GM23338 (cell line): ENCODE results near the gene EFHC2.

Experiments
- EZH2 ChIP-seq: fragments of 200-600 bp; sonication (generic); IDR thresholded peaks from one replicate; pipeline ENCODE4 v1.8.0; 2017; ENCODE audit warnings: antibody characterized with exemption, mild to moderate bottlenecking, low read depth; ENCODE audit not compliant: unreplicated experiment
- EZH2phosphoT487 ChIP-seq: fragments of 200-600 bp; sonication (generic); IDR thresholded peaks from one replicate; pipeline ENCODE4 v1.8.1; 2018; ENCODE audit warnings: antibody characterized with exemption; ENCODE audit not compliant: unreplicated experiment
- NANOG ChIP-seq: IDR thresholded peaks from 2 replicates; pipeline ENCODE4 v1.6.1; 2016; ENCODE audit warnings: antibody characterized with exemption, borderline replicate concordance
- POLR2AphosphoS5 ChIP-seq: IDR thresholded peaks from 2 replicates; pipeline ENCODE4 v1.6.1; 2016; ENCODE audit warnings: antibody characterized with exemption, low read depth
- STAT1 ChIP-seq: IDR thresholded peaks from one replicate; pipeline ENCODE4 v1.6.1; 2016; ENCODE audit warnings: antibody characterized with exemption; ENCODE audit not compliant: unreplicated experiment
- ZNF331 ChIP-seq: fragments of 250-450 bp; sonication (Bioruptor Pico); IDR thresholded peaks from 2 replicates; pipeline ENCODE4 v1.5.0; 2020; ENCODE audit warnings: low read depth, mild to moderate bottlenecking, moderate library complexity
- TF ChIP-seq, protein P1 (sequence below), 2 experiments: fragments of 200-600 bp in 1 of 2; sonication (generic) in 1 of 2; conservative IDR thresholded peaks; 2 replicates each; pipeline versions ENCODE4 v1.5.1 to v1.6.1; 2016 to 2017; ENCODE audit warnings: antibody characterized with exemption in 2 of 2, low read depth in 2 of 2, mild to moderate bottlenecking in 2 of 2, moderate library complexity in 1 of 2
- TF ChIP-seq, protein P2 (sequence below): IDR thresholded peaks from one replicate; pipeline ENCODE4 v1.6.1; 2018; ENCODE audit warnings: antibody characterized with exemption; ENCODE audit not compliant: unreplicated experiment

DNA sequence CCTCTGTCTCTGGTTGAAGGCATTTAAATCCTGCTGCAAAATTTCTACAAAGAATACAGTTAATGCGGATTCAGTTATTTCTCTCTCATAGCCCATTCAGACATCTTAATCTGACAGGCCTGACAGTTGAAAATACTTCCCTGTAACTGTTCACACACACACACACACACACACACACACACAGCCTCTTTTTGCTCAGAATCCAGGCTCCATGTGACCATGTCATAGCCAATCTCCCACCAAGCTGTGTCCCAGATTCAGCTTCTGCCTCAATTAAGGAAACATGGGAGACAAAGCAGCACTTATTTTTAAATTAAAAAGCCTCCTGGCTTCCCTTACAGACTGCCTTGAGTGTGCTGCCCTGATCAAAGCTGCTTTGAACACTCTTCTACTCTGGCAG lies 49.3 kb upstream of the EFHC2 start:
- TF ChIP-seq EZH2 (no peak), POLR2AphosphoS5 (no peak), EZH2phosphoT487 (no peak), NANOG (no peak), STAT1 (no peak), ZNF331 (CRISPR knock-in tag) (no peak)
- TF ChIP-seq, protein P1, sequence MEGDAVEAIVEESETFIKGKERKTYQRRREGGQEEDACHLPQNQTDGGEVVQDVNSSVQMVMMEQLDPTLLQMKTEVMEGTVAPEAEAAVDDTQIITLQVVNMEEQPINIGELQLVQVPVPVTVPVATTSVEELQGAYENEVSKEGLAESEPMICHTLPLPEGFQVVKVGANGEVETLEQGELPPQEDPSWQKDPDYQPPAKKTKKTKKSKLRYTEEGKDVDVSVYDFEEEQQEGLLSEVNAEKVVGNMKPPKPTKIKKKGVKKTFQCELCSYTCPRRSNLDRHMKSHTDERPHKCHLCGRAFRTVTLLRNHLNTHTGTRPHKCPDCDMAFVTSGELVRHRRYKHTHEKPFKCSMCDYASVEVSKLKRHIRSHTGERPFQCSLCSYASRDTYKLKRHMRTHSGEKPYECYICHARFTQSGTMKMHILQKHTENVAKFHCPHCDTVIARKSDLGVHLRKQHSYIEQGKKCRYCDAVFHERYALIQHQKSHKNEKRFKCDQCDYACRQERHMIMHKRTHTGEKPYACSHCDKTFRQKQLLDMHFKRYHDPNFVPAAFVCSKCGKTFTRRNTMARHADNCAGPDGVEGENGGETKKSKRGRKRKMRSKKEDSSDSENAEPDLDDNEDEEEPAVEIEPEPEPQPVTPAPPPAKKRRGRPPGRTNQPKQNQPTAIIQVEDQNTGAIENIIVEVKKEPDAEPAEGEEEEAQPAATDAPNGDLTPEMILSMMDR (conservative IDR thresholded peaks at IDR 0.05; ENCODE audit: low read depth in 2 of 2), result no peak
- TF ChIP-seq, protein P2, sequence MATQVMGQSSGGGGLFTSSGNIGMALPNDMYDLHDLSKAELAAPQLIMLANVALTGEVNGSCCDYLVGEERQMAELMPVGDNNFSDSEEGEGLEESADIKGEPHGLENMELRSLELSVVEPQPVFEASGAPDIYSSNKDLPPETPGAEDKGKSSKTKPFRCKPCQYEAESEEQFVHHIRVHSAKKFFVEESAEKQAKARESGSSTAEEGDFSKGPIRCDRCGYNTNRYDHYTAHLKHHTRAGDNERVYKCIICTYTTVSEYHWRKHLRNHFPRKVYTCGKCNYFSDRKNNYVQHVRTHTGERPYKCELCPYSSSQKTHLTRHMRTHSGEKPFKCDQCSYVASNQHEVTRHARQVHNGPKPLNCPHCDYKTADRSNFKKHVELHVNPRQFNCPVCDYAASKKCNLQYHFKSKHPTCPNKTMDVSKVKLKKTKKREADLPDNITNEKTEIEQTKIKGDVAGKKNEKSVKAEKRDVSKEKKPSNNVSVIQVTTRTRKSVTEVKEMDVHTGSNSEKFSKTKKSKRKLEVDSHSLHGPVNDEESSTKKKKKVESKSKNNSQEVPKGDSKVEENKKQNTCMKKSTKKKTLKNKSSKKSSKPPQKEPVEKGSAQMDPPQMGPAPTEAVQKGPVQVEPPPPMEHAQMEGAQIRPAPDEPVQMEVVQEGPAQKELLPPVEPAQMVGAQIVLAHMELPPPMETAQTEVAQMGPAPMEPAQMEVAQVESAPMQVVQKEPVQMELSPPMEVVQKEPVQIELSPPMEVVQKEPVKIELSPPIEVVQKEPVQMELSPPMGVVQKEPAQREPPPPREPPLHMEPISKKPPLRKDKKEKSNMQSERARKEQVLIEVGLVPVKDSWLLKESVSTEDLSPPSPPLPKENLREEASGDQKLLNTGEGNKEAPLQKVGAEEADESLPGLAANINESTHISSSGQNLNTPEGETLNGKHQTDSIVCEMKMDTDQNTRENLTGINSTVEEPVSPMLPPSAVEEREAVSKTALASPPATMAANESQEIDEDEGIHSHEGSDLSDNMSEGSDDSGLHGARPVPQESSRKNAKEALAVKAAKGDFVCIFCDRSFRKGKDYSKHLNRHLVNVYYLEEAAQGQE, result no peak
